CD4-positive, alpha-beta T cell (primary cell): Measurements from ENCODE around the gene SLC15A5. TPM values are rescaled to one million over a fixed set of nuclear protein-coding genes. Genes with fewer than 3 reads are reported as not detected.

ENCODE experiments used
- ATAC-seq: fragments of 200-7000 bp; cut with Tn5 transposase; one replicate; pipeline ENCODE4 v1.10.0; 2022; ENCODE audit warnings: mild to moderate bottlenecking; ENCODE audit not compliant: poor library complexity
- CTCF ChIA-PET: fragments of 350-600 bp; sonication (Branson Sonifier 250); formaldehyde crosslinking; loops from one replicate; lab custom pipeline; 2021; ENCODE audit warnings: antibody characterized with exemption, inconsistent platforms; lab: Charles Lee
- POLR2A ChIA-PET: fragments of 350-600 bp; sonication (Branson Sonifier 250); formaldehyde crosslinking; loops from one replicate; lab custom pipeline; 2021; ENCODE audit warnings: antibody characterized with exemption, inconsistent platforms; lab: Charles Lee
- DNase-seq, 14 experiments: peaks; one replicate each; pipeline ENCODE4 v3.0.0-alpha.2; 2013 to 2020; ENCODE audit warnings: mixed read lengths in 2 of 14
- H3K27ac ChIP-seq, 2 donors: one replicate each; pipeline versions ENCODE4 v1.5.1 to v1.7.0; 2013; ENCODE audit warnings: low read length in 2 of 2, low read depth in 1 of 2, mild to moderate bottlenecking in 1 of 2
- H3K27me3 ChIP-seq, 2 experiments: 1 replicate in 1 of 2; 2 replicates in 1 of 2; pipeline versions ENCODE4 v1.6.1 to v1.7.0; 2013; ENCODE audit warnings: low read length in 2 of 2, control low read depth in 1 of 2, mild to moderate bottlenecking in 1 of 2, moderate library complexity in 1 of 2; ENCODE audit not compliant: insufficient read depth in 2 of 2, control insufficient read depth in 1 of 2
- H3K36me3 ChIP-seq: one replicate; pipeline ENCODE4 v1.6.1; 2013; ENCODE audit warnings: low read length, control low read depth; ENCODE audit not compliant: insufficient read depth
- H3K4me1 ChIP-seq: one replicate; pipeline ENCODE4 v1.6.1; 2013; ENCODE audit warnings: low read length, control low read depth; ENCODE audit not compliant: insufficient read depth
- H3K4me3 ChIP-seq: one replicate; pipeline ENCODE4 v1.5.1; 2013; ENCODE audit warnings: mild to moderate bottlenecking, low read length, moderate library complexity
- H3K9me3 ChIP-seq, 2 experiments: 1 replicate in 1 of 2; 2 replicates in 1 of 2; pipeline versions ENCODE4 v1.6.1 to v1.7.0; 2013; ENCODE audit warnings: low read length in 2 of 2, mild to moderate bottlenecking in 2 of 2, control low read depth in 1 of 2, moderate library complexity in 1 of 2; ENCODE audit not compliant: control insufficient read depth in 1 of 2, insufficient read depth in 1 of 2
- H3K27ac Mint-ChIP-seq: one replicate; pipeline ENCODE4 v1.8.0; 2020; ENCODE audit warnings: mixed read lengths
- H3K27me3 Mint-ChIP-seq: one replicate; pipeline ENCODE4 v1.8.0; 2021; ENCODE audit warnings: mixed read lengths
- H3K36me3 Mint-ChIP-seq: one replicate; pipeline ENCODE4 v1.8.0; 2021; ENCODE audit warnings: low read depth, mixed read lengths
- H3K4me1 Mint-ChIP-seq: one replicate; pipeline ENCODE4 v1.8.0; 2021; ENCODE audit warnings: low read depth, mixed read lengths
- H3K4me3 Mint-ChIP-seq: one replicate; pipeline ENCODE4 v1.8.0; 2020; ENCODE audit warnings: mild to moderate bottlenecking, mixed read lengths
- H3K9me3 Mint-ChIP-seq: one replicate; pipeline ENCODE4 v1.8.0; 2020; ENCODE audit warnings: mixed read lengths
- intact Hi-C, 2 experiments: fragments of 100-400 bp; cut with DNase I in 1 of 2; cut with micrococcal nuclease in 1 of 2; formaldehyde crosslinking; loops; one replicate each; pipeline versions ENCODE4 v1.15.1 to v1.9.0; 2023 to 2025; cut with DNase I, micrococcal nuclease
- total RNA-seq, 174 experiments: library from RNA in 2 of 174; stranded (reverse) in 2 of 174; gene quantifications; one replicate each; pipeline ENCODE4 v1.2.3 and lab custom pipeline; 2021 to 2026
- TF ChIP-seq, protein P1 (sequence below): fragments of 200-600 bp; IDR thresholded peaks from one replicate; pipeline ENCODE4 v1.8.0; 2022; ENCODE audit warnings: antibody characterized with exemption, mild to moderate bottlenecking

Gene SLC15A5
- total RNA-seq, 2 experiments from 2014 or later = not detected

DNA sequence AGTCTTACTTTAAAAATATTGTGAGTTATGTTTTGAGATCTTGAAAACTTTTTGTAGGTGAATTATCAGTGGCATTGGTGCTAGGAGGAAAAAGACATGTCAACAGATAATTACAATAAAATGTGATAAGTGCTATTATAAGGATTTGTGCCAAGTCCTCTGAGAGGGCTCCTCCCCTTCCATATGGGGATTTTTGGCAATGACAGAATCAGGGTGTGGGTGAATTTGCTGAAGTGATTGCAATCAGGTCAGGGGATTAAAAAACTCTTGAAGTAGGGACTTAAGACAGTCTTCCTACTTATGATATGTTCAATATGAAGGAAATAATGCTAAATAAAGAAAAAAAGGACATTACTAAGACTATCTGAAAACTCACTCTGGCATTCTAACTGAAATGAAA lies 122.5 kb downstream of the SLC15A5 start:
- H3K9me3 ChIP-seq = no peaks in the 10 kb centered on the region
- no peak overlapping the region for H3K4me3 ChIP-seq
- H3K36me3 ChIP-seq = no peaks in the 10 kb centered on the region
- ChIA-PET CTCF (no interaction called here), POLR2A (no interaction called here)
- TF ChIP-seq, protein P1, sequence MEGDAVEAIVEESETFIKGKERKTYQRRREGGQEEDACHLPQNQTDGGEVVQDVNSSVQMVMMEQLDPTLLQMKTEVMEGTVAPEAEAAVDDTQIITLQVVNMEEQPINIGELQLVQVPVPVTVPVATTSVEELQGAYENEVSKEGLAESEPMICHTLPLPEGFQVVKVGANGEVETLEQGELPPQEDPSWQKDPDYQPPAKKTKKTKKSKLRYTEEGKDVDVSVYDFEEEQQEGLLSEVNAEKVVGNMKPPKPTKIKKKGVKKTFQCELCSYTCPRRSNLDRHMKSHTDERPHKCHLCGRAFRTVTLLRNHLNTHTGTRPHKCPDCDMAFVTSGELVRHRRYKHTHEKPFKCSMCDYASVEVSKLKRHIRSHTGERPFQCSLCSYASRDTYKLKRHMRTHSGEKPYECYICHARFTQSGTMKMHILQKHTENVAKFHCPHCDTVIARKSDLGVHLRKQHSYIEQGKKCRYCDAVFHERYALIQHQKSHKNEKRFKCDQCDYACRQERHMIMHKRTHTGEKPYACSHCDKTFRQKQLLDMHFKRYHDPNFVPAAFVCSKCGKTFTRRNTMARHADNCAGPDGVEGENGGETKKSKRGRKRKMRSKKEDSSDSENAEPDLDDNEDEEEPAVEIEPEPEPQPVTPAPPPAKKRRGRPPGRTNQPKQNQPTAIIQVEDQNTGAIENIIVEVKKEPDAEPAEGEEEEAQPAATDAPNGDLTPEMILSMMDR = no peak
- intact Hi-C loops = no loop called here
- Mint-ChIP-seq H3K36me3 (no peaks in the 10 kb centered on the region), H3K4me1 (no peaks in the 10 kb centered on the region), H3K27me3 (no peaks in the 10 kb centered on the region), H3K27ac (no peak overlapping the region), H3K4me3 (no peak overlapping the region), H3K9me3 (peaks cover 3% of the 10 kb centered on the region)
- DNase-seq = no peak
- H3K27me3 ChIP-seq = no peaks in the 10 kb centered on the region
- no peak overlapping the region for H3K27ac ChIP-seq
- no peaks in the 10 kb centered on the region for H3K4me1 ChIP-seq
- ATAC-seq = no peak

DNA sequence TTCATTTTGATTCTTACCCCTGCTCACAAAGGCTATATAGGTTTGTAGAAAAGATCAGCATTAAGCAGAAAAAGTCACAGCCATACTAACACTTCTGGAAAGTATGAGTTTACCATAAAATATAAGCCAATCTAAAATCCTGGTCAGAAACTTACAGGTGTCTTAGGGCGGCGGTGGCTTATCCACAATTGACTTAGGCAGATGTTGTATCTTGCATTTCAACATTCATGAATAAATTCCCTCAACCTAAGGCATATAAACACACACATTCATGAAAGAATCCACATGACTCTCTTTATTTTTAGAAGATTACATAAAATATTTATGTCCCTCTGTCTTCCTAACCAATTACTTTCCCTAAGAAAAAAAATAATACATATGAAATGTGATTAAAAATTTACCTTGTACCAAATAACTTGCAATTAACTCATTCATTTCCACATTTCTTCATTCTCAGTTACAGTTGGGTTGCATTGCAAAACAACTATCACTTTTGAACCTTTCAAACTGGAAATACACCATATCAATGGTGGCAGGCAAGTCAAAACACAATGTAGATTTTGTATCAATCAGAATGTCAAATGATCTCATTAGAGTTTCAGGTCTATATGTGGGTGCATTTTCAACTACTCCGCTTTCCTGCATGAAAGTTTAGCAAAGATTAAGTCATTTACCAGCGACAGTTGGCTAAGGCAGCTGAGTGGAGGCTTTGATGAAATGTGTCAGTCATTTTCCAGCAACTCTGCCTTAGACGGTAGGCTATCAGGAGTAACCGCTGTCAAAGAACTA lies 124.4 kb downstream of the SLC15A5 start:
- DNase-seq = no peak
- Mint-ChIP-seq H3K4me3 (no peak overlapping the region), H3K9me3 (no peaks in the 10 kb centered on the region), H3K4me1 (no peaks in the 10 kb centered on the region), H3K36me3 (no peaks in the 10 kb centered on the region), H3K27ac (no peak overlapping the region), H3K27me3 (no peaks in the 10 kb centered on the region)
- ATAC-seq = no peak
- no peak overlapping the region for H3K4me3 ChIP-seq
- H3K27me3 ChIP-seq = no peaks in the 10 kb centered on the region
- CTCF ChIA-PET = no interaction called here
- no peaks in the 10 kb centered on the region for H3K36me3 ChIP-seq
- no peaks in the 10 kb centered on the region for H3K9me3 ChIP-seq
- POLR2A ChIA-PET = no interaction called here
- no peak overlapping the region for H3K27ac ChIP-seq
- intact Hi-C loops = no loop called here
- no peaks in the 10 kb centered on the region for H3K4me1 ChIP-seq
- TF ChIP-seq, protein P1 = no peak

DNA sequence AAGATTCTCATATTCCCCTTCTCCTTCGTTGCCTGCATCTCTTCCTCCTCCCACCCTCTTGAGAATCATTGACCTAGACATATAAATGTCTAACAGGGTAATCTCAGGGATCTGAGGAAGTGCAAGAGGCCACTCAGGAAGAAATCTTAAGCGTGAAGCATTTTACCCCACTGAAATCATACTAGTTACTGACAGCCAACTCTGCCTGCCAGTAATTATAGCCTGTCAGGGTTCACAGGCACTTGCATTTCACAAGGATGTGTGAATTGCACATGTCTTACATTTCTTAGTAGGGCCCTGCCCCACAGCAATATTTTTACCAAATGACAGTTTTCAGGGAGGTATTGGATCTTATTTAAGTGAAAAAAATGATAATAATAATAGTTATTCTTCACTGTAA lies 127.2 kb downstream of the SLC15A5 start:
- ATAC-seq = no peak
- ChIA-PET POLR2A (no interaction called here), CTCF (no interaction called here)
- no peak for DNase-seq
- Histone ChIP-seq H3K4me3 (no peak overlapping the region), H3K36me3 (no peaks in the 10 kb centered on the region), H3K27ac (no peak overlapping the region), H3K9me3 (no peaks in the 10 kb centered on the region), H3K27me3 (no peaks in the 10 kb centered on the region), H3K4me1 (no peaks in the 10 kb centered on the region)
- Mint-ChIP-seq H3K9me3 (peaks cover 2% of the 10 kb centered on the region), H3K27ac (no peak overlapping the region), H3K36me3 (no peaks in the 10 kb centered on the region), H3K4me1 (no peaks in the 10 kb centered on the region), H3K4me3 (no peak overlapping the region), H3K27me3 (no peaks in the 10 kb centered on the region)
- intact Hi-C loops = no loop called here
- TF ChIP-seq, protein P1 = no peak
